Sigmoid colon (tissue), 7 donors: Measurements from ENCODE around the gene WFIKKN1. TPM values are rescaled to one million over a fixed set of nuclear protein-coding genes. Genes with fewer than 3 reads are reported as not detected.
"Not testable (repeated sequence)": the region's sequence is repeated elsewhere in the genome, so short reads cannot be mapped to it uniquely, and the experiment has no call there.

Experiments
- DNase-seq: peaks from one replicate; pipeline ENCODE4 v3.0.0-alpha.2; 2019
- H3K27ac ChIP-seq, 4 donors: fragments of 200-600 bp; sonication (generic); one replicate each; pipeline ENCODE4 v1.5.1; 2016 to 2019; ENCODE audit warnings: mild to moderate bottlenecking in 1 of 4
- H3K27me3 ChIP-seq, 3 donors: fragments of 200-600 bp; sonication (generic); one replicate each; pipeline ENCODE4 v1.5.1; 2019; ENCODE audit warnings: mild to moderate bottlenecking in 1 of 3
- H3K36me3 ChIP-seq, 4 donors: fragments of 200-600 bp; sonication (generic); one replicate each; pipeline ENCODE4 v1.5.1; 2016 to 2019
- H3K4me1 ChIP-seq, 4 donors: fragments of 200-600 bp; sonication (generic); one replicate each; pipeline ENCODE4 v1.5.1; 2017 to 2019
- H3K4me3 ChIP-seq, 4 donors: fragments of 200-600 bp; sonication (generic); one replicate each; pipeline ENCODE4 v1.5.1; 2017 to 2019; ENCODE audit warnings: mild to moderate bottlenecking in 2 of 4, moderate library complexity in 1 of 4
- H3K9me3 ChIP-seq, 4 donors: fragments of 200-600 bp in 3 of 4; sonication (generic) in 3 of 4; one replicate each; pipeline versions ENCODE4 v1.5.1 to v1.6.1; 2013 to 2019
- EP300 ChIP-seq, 4 donors: sonication (generic); formaldehyde crosslinking; IDR thresholded peaks; one replicate each; pipeline ENCODE4 v1.6.1; 2017; ENCODE audit warnings: antibody characterized with exemption in 4 of 4
- POLR2A ChIP-seq, 2 donors: fragments of 450-650 bp; IDR thresholded peaks; one replicate each; pipeline ENCODE4 v1.6.1; 2016; ENCODE audit warnings: antibody characterized with exemption in 2 of 2, mild to moderate bottlenecking in 2 of 2, moderate library complexity in 2 of 2
- POLR2AphosphoS5 ChIP-seq, 4 donors: sonication (generic); formaldehyde crosslinking; IDR thresholded peaks; one replicate each; pipeline ENCODE4 v1.6.1; 2017; ENCODE audit warnings: antibody characterized with exemption in 4 of 4
- WGBS, 2 donors: extraction: QIAGEN DNeasy Blood & Tissue Kit; methylation state at CpG; one replicate each; pipeline ENCODE4 v1.1.7; 2013; 5-methylcytosine and 5-hydroxymethylcytosine counted together
- intact Hi-C: fragments of 100-400 bp; cut with DNase I; formaldehyde crosslinking; loops from one replicate; pipeline ENCODE4 v1.15.1; 2023
- polyA plus RNA-seq, 3 donors: library from polyadenylated mRNA; stranded (reverse); fragments of 200-250 nt; gene quantifications; one replicate each; pipeline ENCODE4 v1.2.3, GENCODE V29; 2013
- total RNA-seq, 4 donors: library from RNA; depleted of rRNA; stranded (reverse); fragments of >200 nt; gene quantifications; one replicate each; pipeline ENCODE4 v1.1.0, GENCODE V29; 2016
- TF ChIP-seq, protein P1 (sequence below), 4 experiments: fragments of 450-650 bp in 3 of 4; fragments of 200-600 bp in 1 of 4; IDR thresholded peaks; one replicate each; pipeline ENCODE4 v1.5.1; 2016 to 2019; ENCODE audit warnings: antibody characterized with exemption in 4 of 4, mild to moderate bottlenecking in 3 of 4, moderate library complexity in 2 of 4
- donor health status: healthy with polysubstance abuse.
- donor health status: Bipolar disorder and iron deficiency.
- donor health status: healthy.

WFIKKN1 gene
- total and polyA plus RNA-seq, 7 donors: 0.27 to 1.4 (median 0.49) TPM

DNA sequence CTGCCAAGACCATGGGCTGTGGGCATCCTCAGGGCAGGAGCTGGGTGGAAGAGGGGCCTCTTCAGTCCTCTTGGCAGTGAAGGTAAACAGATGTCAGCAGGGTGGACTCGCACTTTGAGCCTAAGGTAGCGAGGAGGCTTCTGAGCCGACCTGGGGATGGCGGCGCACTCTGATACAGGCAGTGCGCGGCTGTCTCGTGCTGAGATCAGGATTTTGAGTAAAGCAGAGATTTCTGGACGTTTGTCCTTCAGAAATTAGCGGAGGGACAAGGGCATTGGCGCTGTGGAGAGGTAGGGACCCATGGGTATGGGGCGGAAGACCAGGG is 34.1 kb upstream of the WFIKKN1 start:
- intact Hi-C loops: no loop called here
- H3K36me3 ChIP-seq: peaks cover 0 to 18% (median 0%) of the 10 kb centered on the region in 4 donors
- WGBS, 2 donors: 87 to 96% methylated on average over 12 of the region's 12 CpGs
- no peak for DNase-seq
- no peaks in the 10 kb centered on the region for H3K9me3 ChIP-seq
- no peak overlapping the region for H3K27ac ChIP-seq
- TF ChIP-seq POLR2AphosphoS5 (IDR thresholded peaks at IDR 0.05) (no peak), EP300 (IDR thresholded peaks at IDR 0.05) (no peak), POLR2A (IDR thresholded peaks at IDR 0.05) (no peak)
- TF ChIP-seq, protein P1, sequence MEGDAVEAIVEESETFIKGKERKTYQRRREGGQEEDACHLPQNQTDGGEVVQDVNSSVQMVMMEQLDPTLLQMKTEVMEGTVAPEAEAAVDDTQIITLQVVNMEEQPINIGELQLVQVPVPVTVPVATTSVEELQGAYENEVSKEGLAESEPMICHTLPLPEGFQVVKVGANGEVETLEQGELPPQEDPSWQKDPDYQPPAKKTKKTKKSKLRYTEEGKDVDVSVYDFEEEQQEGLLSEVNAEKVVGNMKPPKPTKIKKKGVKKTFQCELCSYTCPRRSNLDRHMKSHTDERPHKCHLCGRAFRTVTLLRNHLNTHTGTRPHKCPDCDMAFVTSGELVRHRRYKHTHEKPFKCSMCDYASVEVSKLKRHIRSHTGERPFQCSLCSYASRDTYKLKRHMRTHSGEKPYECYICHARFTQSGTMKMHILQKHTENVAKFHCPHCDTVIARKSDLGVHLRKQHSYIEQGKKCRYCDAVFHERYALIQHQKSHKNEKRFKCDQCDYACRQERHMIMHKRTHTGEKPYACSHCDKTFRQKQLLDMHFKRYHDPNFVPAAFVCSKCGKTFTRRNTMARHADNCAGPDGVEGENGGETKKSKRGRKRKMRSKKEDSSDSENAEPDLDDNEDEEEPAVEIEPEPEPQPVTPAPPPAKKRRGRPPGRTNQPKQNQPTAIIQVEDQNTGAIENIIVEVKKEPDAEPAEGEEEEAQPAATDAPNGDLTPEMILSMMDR (IDR thresholded peaks at IDR 0.05): no peak
- H3K4me1 ChIP-seq: peaks cover 0 to 20% (median 11%) of the 10 kb centered on the region in 4 donors
- H3K4me3 ChIP-seq: no peak overlapping the region
- no peaks in the 10 kb centered on the region for H3K27me3 ChIP-seq

DNA sequence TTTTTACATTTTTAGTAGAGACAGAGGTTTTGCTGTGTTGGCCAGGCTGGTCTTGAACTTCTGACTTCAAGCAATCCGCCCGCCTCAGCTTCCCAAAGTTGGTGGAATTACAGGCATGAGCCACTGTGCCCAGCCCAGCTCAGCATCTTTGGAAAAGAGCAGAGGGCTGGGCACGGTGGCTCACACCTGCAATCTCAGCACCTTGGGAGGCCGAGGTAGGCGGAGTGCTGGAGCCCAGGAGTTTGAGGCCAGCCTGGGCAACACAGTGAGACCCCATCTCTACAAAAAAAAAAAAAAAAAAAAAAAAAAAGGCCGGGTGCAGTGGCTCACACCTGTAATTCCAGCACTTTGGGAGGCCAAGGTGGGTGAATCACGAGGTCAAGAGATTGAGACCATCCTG is 33.1 kb upstream of the WFIKKN1 start:
- not testable (repeated sequence) for H3K9me3 ChIP-seq

DNA sequence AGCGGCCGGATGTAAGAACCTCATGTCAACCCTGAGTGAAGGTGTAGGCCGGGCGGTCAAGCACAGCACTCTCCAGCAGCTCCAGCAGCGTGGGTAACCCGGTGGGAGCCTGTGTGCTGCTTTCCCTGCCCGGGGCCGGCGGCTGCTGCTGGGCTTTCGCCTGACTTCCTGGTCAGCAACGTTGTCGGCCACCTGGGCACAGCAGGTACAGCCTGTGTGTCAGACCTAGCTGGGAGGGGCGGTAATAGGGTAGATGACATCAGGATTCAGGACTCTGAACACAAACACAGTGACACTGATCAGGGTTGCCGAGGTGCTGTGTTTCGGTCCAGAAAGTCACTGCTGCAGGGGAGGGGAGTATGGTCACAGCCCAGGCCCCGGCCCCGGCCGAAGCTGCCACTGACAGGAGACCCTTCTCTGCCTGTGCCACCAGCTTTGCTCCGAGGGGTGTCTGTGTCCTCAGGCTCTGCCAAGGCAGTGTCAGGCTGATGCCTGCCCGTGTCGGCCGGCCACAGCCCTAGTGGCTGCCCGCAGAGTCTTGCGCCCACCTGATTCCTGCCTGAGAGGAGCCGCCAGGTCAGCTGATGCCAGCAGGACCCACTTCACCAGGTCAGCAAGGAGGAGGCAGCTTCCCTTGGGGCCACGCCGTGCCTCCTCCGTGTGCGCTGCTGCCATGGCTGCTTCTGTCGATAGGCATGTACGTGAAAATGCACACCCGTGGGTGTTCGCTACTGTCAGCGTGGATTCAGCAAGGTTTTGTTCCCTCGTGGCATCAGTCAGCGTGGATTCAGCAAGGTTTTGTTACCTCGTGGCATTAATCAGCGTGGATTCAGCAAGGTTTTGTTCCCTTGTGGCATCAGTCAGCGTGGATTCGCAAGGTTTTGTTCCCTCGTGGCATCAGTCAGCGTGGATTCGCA is 31.7 kb upstream of the WFIKKN1 start:
- TF ChIP-seq, protein P1 (IDR thresholded peaks at IDR 0.05): no peak
- TF ChIP-seq POLR2AphosphoS5 (IDR thresholded peaks at IDR 0.05): no peak
- TF ChIP-seq EP300 (IDR thresholded peaks at IDR 0.05): no peak
- no peak for TF ChIP-seq POLR2A (IDR thresholded peaks at IDR 0.05)
- no peak for DNase-seq
- intact Hi-C loops: no loop called here
- Histone ChIP-seq H3K9me3 (no peaks in the 10 kb centered on the region), H3K4me1 (no peaks in the 10 kb centered on the region), H3K27me3 (no peaks in the 10 kb centered on the region), H3K4me3 (no peak overlapping the region), H3K36me3 (peaks cover 0 to 13% (median 0%) of the 10 kb centered on the region in 4 donors), H3K27ac (no peak overlapping the region)
- 89 to 97% methylated on average over 43 of the region's 43 CpGs for WGBS, 2 donors

More for the DNA sequence above, 33.1 kb upstream of the WFIKKN1 start:
- intact Hi-C loops, H3K4me3 ChIP-seq, H3K27ac ChIP-seq, DNase-seq, H3K27me3 ChIP-seq: not testable (repeated sequence)
- peaks cover 0 to 18% (median 0%) of the 10 kb centered on the region in 4 donors for H3K36me3 ChIP-seq
- 96% methylated on average over 7 of the region's 7 CpGs for WGBS, 2 donors
- peaks cover 0 to 10% (median 3%) of the 10 kb centered on the region in 4 donors for H3K4me1 ChIP-seq

DNA sequence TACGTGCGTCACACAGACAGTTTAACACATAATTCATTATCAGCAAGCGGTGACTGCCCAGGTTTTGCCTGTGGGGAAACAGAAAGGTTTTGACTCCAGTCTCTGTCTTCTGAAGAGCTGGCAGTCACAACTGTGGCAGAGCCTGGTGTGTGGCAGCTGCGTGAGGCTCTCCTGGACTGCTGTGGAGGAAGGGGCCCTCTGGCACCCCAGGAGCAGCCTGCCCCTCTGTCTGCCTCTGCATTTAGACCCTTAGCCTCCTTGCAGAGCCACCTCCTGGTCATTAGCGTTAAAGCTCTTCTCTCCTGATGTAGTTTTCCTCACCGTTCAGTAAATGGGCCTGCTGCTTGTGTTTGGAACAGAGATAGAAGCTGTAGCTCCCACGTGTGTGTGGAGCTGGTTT is 30.0 kb upstream of the WFIKKN1 start:
- H3K27ac ChIP-seq: no peak overlapping the region
- intact Hi-C loops: no loop called here
- TF ChIP-seq EP300 (IDR thresholded peaks at IDR 0.05) (no peak), POLR2A (IDR thresholded peaks at IDR 0.05) (no peak)
- TF ChIP-seq, protein P1 (IDR thresholded peaks at IDR 0.05): no peak
- 53 to 54% methylated on average over 7 of the region's 7 CpGs for WGBS, 2 donors
- DNase-seq: no peak
- H3K36me3 ChIP-seq: peaks cover 0 to 13% (median 0%) of the 10 kb centered on the region in 4 donors
- no peaks in the 10 kb centered on the region for H3K9me3 ChIP-seq
- H3K4me3 ChIP-seq: no peak overlapping the region
- H3K4me1 ChIP-seq: no peaks in the 10 kb centered on the region
- no peaks in the 10 kb centered on the region for H3K27me3 ChIP-seq

DNA sequence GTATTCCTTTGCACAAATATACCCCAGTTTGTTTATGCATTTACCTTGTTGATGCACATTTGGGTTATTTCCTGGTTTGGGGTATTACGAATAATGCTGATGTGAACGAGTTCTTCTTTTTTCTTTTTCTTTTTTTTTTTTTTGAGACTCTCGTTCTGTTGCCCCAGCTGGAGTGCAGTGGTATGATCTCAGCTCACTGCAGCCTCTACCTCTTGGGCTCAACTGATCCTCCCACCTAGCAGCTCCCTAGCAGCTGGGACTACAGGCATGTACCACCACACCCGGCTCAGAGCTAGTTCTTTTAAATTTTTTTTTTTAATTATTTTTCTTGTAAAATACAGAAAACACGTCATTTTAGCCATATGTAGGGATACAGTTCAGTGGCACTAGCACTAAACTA is 26.9 kb upstream of the WFIKKN1 start:
- Histone ChIP-seq H3K4me1 (no peaks in the 10 kb centered on the region), H3K4me3 (no peak overlapping the region), H3K36me3 (peaks cover 0 to 13% (median 0%) of the 10 kb centered on the region in 4 donors), H3K27ac (no peak overlapping the region), H3K27me3 (no peaks in the 10 kb centered on the region), H3K9me3 (no peaks in the 10 kb centered on the region)
- 70 to 91% methylated on average over 5 of the region's 5 CpGs for WGBS, 2 donors
- TF ChIP-seq EP300 (IDR thresholded peaks at IDR 0.05) (no peak), POLR2AphosphoS5 (IDR thresholded peaks at IDR 0.05) (no peak), POLR2A (IDR thresholded peaks at IDR 0.05) (no peak)
- TF ChIP-seq, protein P1 (IDR thresholded peaks at IDR 0.05): no peak
- no peak for DNase-seq
- intact Hi-C loops: no loop called here
